ENCODE results near the gene RAI14.
"Not testable (repeated sequence)": the region's sequence is repeated elsewhere in the genome, so short reads cannot be mapped to it uniquely, and the experiment has no call there.

RAI14 gene

GRCh38 chr5:34697308-34698108 lies 41.4 kb downstream of the RAI14 start:
- TF ChIP-seq CTCF (IDR thresholded peaks at IDR 0.05; ENCODE audit: low read depth, low read length) = no peak
- no peaks in the 10 kb centered on the region for H3K27me3 ChIP-seq (ENCODE audit: insufficient read depth, low read depth, severe bottlenecking)
- H3K9me3 ChIP-seq (ENCODE audit: severe bottlenecking) = no peaks in the 10 kb centered on the region
- no peak overlapping the region for H3K4me3 ChIP-seq (ENCODE audit: low read depth, low read length)
- H3K36me3 ChIP-seq = no peaks in the 10 kb centered on the region
- no peak for DNase-seq
- no peak overlapping the region for H3K27ac ChIP-seq

- TF ChIP-seq CTCF (IDR thresholded peaks at IDR 0.05; ENCODE audit: low read depth, low read length) = no peak
- Histone ChIP-seq H3K27me3 (ENCODE audit: insufficient read depth, low read depth, severe bottlenecking) (no peaks in the 10 kb centered on the region), H3K4me3 (ENCODE audit: low read depth, low read length) (no peak overlapping the region), H3K9me3 (ENCODE audit: severe bottlenecking) (no peaks in the 10 kb centered on the region), H3K36me3 (no peaks in the 10 kb centered on the region), H3K27ac (no peak overlapping the region)
- no peak for DNase-seq
These were observed 41.9 kb downstream of the RAI14 start for GRCh38 chr5:34698109-34698419.

GRCh38 chr5:34698754-34699153 lies 42.6 kb downstream of the RAI14 start:
- Histone ChIP-seq H3K27ac (no peak overlapping the region), H3K9me3 (ENCODE audit: severe bottlenecking) (no peaks in the 10 kb centered on the region), H3K27me3 (ENCODE audit: insufficient read depth, low read depth, severe bottlenecking) (no peaks in the 10 kb centered on the region), H3K36me3 (no peaks in the 10 kb centered on the region), H3K4me3 (ENCODE audit: low read depth, low read length) (no peak overlapping the region)
- DNase-seq = no peak
- TF ChIP-seq CTCF (IDR thresholded peaks at IDR 0.05; ENCODE audit: low read depth, low read length) = no peak

- no peak for TF ChIP-seq CTCF (IDR thresholded peaks at IDR 0.05; ENCODE audit: low read depth, low read length)
- Histone ChIP-seq H3K4me3 (ENCODE audit: low read depth, low read length) (no peak overlapping the region), H3K27me3 (ENCODE audit: insufficient read depth, low read depth, severe bottlenecking) (no peaks in the 10 kb centered on the region), H3K27ac (no peak overlapping the region), H3K36me3 (no peaks in the 10 kb centered on the region), H3K9me3 (ENCODE audit: severe bottlenecking) (no peaks in the 10 kb centered on the region)
- no peak for DNase-seq
These were observed 43.3 kb downstream of the RAI14 start for GRCh38 chr5:34699155-34700077.

- TF ChIP-seq CTCF (IDR thresholded peaks at IDR 0.05; ENCODE audit: low read depth, low read length) = no peak
These were observed 43.9 kb downstream of the RAI14 start for GRCh38 chr5:34700078-34700452.

GRCh38 chr5:34701442-34701841 lies 45.3 kb downstream of the RAI14 start:
- H3K27me3 ChIP-seq (ENCODE audit: insufficient read depth, low read depth, severe bottlenecking); H3K27ac ChIP-seq: not testable (repeated sequence)

More at GRCh38 chr5:34700078-34700452, 43.9 kb downstream of the RAI14 start:
- no peak for DNase-seq
- H3K36me3 ChIP-seq = no peaks in the 10 kb centered on the region
- H3K27me3 ChIP-seq (ENCODE audit: insufficient read depth, low read depth, severe bottlenecking) = no peaks in the 10 kb centered on the region
- no peaks in the 10 kb centered on the region for H3K9me3 ChIP-seq (ENCODE audit: severe bottlenecking)
- no peak overlapping the region for H3K27ac ChIP-seq
- no peak overlapping the region for H3K4me3 ChIP-seq (ENCODE audit: low read depth, low read length)

More at GRCh38 chr5:34701442-34701841, 45.3 kb downstream of the RAI14 start:
- H3K9me3 ChIP-seq (ENCODE audit: severe bottlenecking); H3K4me3 ChIP-seq (ENCODE audit: low read depth, low read length); DNase-seq; H3K36me3 ChIP-seq: not testable (repeated sequence)

All from WERI-Rb-1 (cell line).